ENCODE data around the gene C17orf113. TPM values are rescaled to one million over a fixed set of nuclear protein-coding genes. Genes with fewer than 3 reads are reported as not detected.

Gene C17orf113
- total and polyA plus RNA-seq, 2 of the 13 experiments (the other 11 are each of a cell fraction or from before 2014, with no cell fraction given) = 0.87 to 1.1 TPM

GRCh38 chr17:42027961-42028790 is 22.2 kb downstream of the C17orf113 start (continued):
- TF ChIP-seq PATZ1 (CRISPR knock-in tag; IDR thresholded peaks at IDR 0.05) (no peak), ZFP37 (CRISPR knock-in tag; IDR thresholded peaks at IDR 0.05; ENCODE audit: borderline replicate concordance) (no peak), FOXK1 (CRISPR knock-in tag; IDR thresholded peaks at IDR 0.05; ENCODE audit: borderline replicate concordance, low read depth) (no peak), POGZ (CRISPR knock-in tag; IDR thresholded peaks at IDR 0.05) (no peak), ZFAT (CRISPR knock-in tag; conservative IDR thresholded peaks at IDR 0.05) (no peak), AKNA (CRISPR knock-in tag; IDR thresholded peaks at IDR 0.05; ENCODE audit: borderline replicate concordance) (no peak), MXI1 (IDR thresholded peaks at IDR 0.05; ENCODE audit: borderline replicate concordance, low read depth, low read length) (peak; percentile 43; the same call in 1 of the 3 replicates), ATF2 (CRISPR knock-in tag; IDR thresholded peaks at IDR 0.05) (peak; percentile 34; the same call in 1 of the 2 replicates), ZNF350 (CRISPR knock-in tag; IDR thresholded peaks at IDR 0.05; ENCODE audit: borderline replicate concordance, low read depth) (peak; percentile 83), ATAD3A (CRISPR knock-in tag; IDR thresholded peaks at IDR 0.05) (no peak), AHR (CRISPR knock-in tag; IDR thresholded peaks at IDR 0.05) (no peak), ZNF772 (CRISPR knock-in tag; IDR thresholded peaks at IDR 0.05) (no peak), TAF1 (CRISPR knock-in tag; IDR thresholded peaks at IDR 0.05) (peak; percentile 31; the same call in 1 of the 2 replicates), KAT8 (CRISPR knock-in tag; IDR thresholded peaks at IDR 0.05) (peak; percentile 79), ZFY (CRISPR knock-in tag; IDR thresholded peaks at IDR 0.05) (no peak; the same call in 1 of the 2 replicates), ZNF367 (CRISPR knock-in tag; IDR thresholded peaks at IDR 0.05; ENCODE audit: borderline replicate concordance) (no peak), MEIS1 (CRISPR knock-in tag; IDR thresholded peaks at IDR 0.05; ENCODE audit: borderline replicate concordance) (no peak; the same call in 1 of the 2 replicates)

All from HepG2 (cell line).